ENCODE measurements around the gene CLOCK. TPM values are rescaled to one million over a fixed set of nuclear protein-coding genes. Genes with fewer than 3 reads are reported as not detected.
A peak's percentile ranks its signal among the peaks of the same experiment; 100 is the strongest.

Gene CLOCK
- total RNA-seq, 2 experiments from 2014 or later = 8.2 to 8.8 TPM

DNA sequence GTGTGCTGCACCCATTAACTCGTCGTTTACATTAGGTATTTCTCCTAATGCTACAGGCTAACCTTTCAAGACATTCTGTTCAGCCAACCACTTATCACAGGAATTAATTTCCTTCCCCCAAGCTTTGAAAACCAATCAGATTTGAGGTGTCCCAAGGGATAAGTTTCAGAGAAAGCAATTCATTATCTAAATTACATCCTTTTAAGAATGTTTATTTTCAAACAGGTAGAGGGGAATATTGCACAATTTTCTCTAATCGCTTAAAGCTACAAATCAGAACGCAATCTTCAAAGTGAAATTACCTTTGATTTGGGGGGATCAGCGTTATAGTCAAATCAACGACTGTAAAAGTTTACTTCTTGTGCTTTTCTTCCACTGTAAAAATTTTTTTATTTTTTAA is 1.6 kb downstream of the CLOCK start:
- peaks cover 46% of the 10 kb centered on the region for H3K4me1 Mint-ChIP-seq (ENCODE audit: low read depth)
- ATAC-seq = no peak
- peak overlapping the region; percentile 6 for H3K27ac Mint-ChIP-seq

DNA sequence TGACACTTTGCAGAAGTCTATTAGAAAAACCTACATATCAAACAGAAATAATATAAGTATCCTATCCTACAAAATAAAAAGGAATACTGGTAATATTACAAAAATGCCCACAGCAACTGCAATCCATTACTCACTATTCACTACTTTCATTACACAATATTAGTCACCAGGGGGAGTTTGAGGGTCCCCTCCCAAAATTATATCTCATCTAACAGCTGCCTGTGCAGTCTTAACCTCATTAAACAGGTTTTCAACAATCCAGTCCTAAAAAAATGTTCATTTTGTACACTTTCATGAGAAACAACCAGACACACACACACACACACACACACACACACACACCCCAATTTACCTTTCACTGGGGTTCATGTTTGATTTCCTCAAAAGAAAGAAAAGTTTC is 2.9 kb downstream of the CLOCK start:
- ATAC-seq (no peak), DNase-seq (no peak)
- Mint-ChIP-seq H3K9me3 (no peaks in the 10 kb centered on the region), H3K4me1 (ENCODE audit: low read depth) (peaks cover 39% of the 10 kb centered on the region), H3K27me3 (no peaks in the 10 kb centered on the region), H3K27ac (peak overlapping the region; percentile 11), H3K4me3 (peak overlapping the region; percentile 26), H3K36me3 (ENCODE audit: low read depth) (no peaks in the 10 kb centered on the region)
- POLR2A ChIA-PET = no interaction called here
- TF ChIP-seq, protein P1, sequence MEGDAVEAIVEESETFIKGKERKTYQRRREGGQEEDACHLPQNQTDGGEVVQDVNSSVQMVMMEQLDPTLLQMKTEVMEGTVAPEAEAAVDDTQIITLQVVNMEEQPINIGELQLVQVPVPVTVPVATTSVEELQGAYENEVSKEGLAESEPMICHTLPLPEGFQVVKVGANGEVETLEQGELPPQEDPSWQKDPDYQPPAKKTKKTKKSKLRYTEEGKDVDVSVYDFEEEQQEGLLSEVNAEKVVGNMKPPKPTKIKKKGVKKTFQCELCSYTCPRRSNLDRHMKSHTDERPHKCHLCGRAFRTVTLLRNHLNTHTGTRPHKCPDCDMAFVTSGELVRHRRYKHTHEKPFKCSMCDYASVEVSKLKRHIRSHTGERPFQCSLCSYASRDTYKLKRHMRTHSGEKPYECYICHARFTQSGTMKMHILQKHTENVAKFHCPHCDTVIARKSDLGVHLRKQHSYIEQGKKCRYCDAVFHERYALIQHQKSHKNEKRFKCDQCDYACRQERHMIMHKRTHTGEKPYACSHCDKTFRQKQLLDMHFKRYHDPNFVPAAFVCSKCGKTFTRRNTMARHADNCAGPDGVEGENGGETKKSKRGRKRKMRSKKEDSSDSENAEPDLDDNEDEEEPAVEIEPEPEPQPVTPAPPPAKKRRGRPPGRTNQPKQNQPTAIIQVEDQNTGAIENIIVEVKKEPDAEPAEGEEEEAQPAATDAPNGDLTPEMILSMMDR (IDR thresholded peaks at IDR 0.05) = no peak
- CTCF ChIA-PET = no interaction called here
- intact Hi-C loops (cut with micrococcal nuclease) = loop anchor here (10.0 kb wide), 1 partner anchor 109 kb away; no protein-coding TSS in a partner anchor

More for the DNA sequence above, 1.6 kb downstream of the CLOCK start:
- H3K9me3 Mint-ChIP-seq = no peaks in the 10 kb centered on the region
- DNase-seq = no peak
- no peaks in the 10 kb centered on the region for H3K27me3 Mint-ChIP-seq
- no peaks in the 10 kb centered on the region for H3K36me3 Mint-ChIP-seq (ENCODE audit: low read depth)
- POLR2A ChIA-PET = interaction anchor here (0.7 to 1.8 kb wide), 6 partner anchors 9 to 946 kb away, joined by 3 to 6 read pairs (median 4); no protein-coding TSS in a partner anchor
- TF ChIP-seq, protein P1 (IDR thresholded peaks at IDR 0.05) = no peak
- CTCF ChIA-PET = interaction anchor here (1.0 to 1.4 kb wide), 2 partner anchors 100 to 200 kb away, joined by 3 to 4 read pairs; no protein-coding TSS in a partner anchor
- intact Hi-C loops (cut with micrococcal nuclease) = loop anchor here (10.0 kb wide), 1 partner anchor 110 kb away; no protein-coding TSS in a partner anchor
- H3K4me3 Mint-ChIP-seq = peak overlapping the region; percentile 91

DNA sequence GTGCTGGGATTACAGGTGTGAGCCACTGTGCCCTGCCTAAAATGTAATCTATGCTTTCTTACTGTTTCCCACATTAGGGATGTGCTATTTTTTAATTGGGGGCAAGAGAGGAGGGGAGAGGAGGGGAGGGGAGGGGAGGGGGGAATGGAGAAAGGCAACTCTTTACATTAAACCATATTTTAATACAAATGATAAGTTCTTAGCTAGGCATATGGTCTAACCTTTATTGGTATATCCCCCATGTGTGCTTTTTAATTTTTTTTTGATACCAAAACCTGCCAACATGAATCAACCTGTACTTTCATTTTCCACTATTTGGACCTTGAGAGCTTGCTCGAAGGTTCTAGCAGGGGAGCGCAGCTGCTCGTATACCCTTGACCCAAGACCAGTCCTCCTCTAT is 6.4 kb downstream of the CLOCK start:
- H3K36me3 Mint-ChIP-seq (ENCODE audit: low read depth) = peaks cover 3% of the 10 kb centered on the region
- H3K4me3 Mint-ChIP-seq = no peak overlapping the region
- H3K27me3 Mint-ChIP-seq = no peaks in the 10 kb centered on the region
- ChIA-PET CTCF (no interaction called here), POLR2A (no interaction called here)
- peaks cover 49% of the 10 kb centered on the region for H3K4me1 Mint-ChIP-seq (ENCODE audit: low read depth)
- TF ChIP-seq, protein P1 (IDR thresholded peaks at IDR 0.05) = no peak
- no peak for ATAC-seq
- DNase-seq = no peak
- H3K27ac Mint-ChIP-seq = no peak overlapping the region
- intact Hi-C loops (cut with micrococcal nuclease) = loop anchor here (10.0 kb wide), 1 partner anchor 105 kb away; no protein-coding TSS in a partner anchor
- no peaks in the 10 kb centered on the region for H3K9me3 Mint-ChIP-seq

DNA sequence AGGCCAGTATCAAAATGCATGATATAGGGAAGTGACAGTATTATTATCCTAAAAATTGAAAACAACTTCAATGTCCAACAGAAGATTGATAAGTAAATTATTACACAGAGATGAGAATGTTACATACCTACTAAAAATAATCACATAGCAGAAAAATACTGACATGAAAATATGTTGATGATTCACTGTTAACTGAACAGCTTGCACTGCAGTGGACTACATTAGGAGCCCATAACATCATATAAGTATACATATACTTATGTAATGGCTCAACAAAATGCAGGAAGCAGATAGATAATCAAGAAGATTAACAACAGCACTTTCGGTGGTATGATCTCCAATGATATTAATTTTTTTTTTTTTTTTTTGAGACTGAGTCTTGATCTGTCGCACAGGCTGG is 7.1 kb downstream of the CLOCK start:
- ChIA-PET CTCF (interaction anchor here (1.2 kb wide), 1 partner anchor 95 kb away, joined by 4 read pairs; no protein-coding TSS in a partner anchor), POLR2A (interaction anchor here (0.6 kb wide), 1 partner anchor 124 kb away, joined by 3 read pairs; no protein-coding TSS in a partner anchor)
- no peak overlapping the region for H3K4me3 Mint-ChIP-seq
- no peaks in the 10 kb centered on the region for H3K9me3 Mint-ChIP-seq
- DNase-seq = no peak
- peaks cover 3% of the 10 kb centered on the region for H3K36me3 Mint-ChIP-seq (ENCODE audit: low read depth)
- no peak overlapping the region for H3K27ac Mint-ChIP-seq
- H3K4me1 Mint-ChIP-seq (ENCODE audit: low read depth) = peaks cover 46% of the 10 kb centered on the region
- H3K27me3 Mint-ChIP-seq = no peaks in the 10 kb centered on the region
- TF ChIP-seq, protein P1 (IDR thresholded peaks at IDR 0.05) = no peak
- no peak for ATAC-seq
- intact Hi-C loops (cut with micrococcal nuclease) = loop anchor here (10.0 kb wide), 1 partner anchor 105 kb away; no protein-coding TSS in a partner anchor

DNA sequence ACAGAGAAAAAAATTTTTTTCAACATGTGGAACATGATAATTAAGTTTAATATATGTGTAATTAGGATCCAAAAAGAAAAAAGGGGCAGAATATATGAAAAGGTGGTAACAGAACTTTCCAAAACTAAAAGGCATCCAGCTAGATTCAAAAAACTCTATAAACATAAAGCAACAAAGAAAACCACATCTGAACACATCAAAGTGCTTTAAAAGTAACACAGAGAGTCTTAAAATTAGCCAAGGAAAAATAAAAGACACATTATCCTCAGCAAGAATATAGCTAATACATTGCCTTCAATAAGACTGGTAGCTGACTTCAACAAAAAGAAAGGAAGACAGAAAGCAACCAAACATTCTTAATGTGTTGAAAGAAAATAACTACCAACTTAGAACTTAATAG is 8.2 kb downstream of the CLOCK start:
- ATAC-seq (no peak), DNase-seq (no peak)
- Mint-ChIP-seq H3K9me3 (peaks cover 6% of the 10 kb centered on the region), H3K4me1 (ENCODE audit: low read depth) (peaks cover 38% of the 10 kb centered on the region), H3K36me3 (ENCODE audit: low read depth) (peaks cover 14% of the 10 kb centered on the region), H3K27me3 (no peaks in the 10 kb centered on the region), H3K4me3 (no peak overlapping the region), H3K27ac (peak overlapping the region; percentile 25)
- intact Hi-C loops (cut with micrococcal nuclease) = no loop called here
- ChIA-PET POLR2A (no interaction called here), CTCF (interaction anchor here (1.2 kb wide), 3 partner anchors 16 to 354 kb away, joined by 3 to 4 read pairs (median 3); no protein-coding TSS in a partner anchor)
- TF ChIP-seq, protein P1 (IDR thresholded peaks at IDR 0.05) = no peak

Data from activated CD8-positive, alpha-beta T cell treated with anti-CD3 and anti-CD28 coated beads for 36 hours (primary cell).